Measurements from ENCODE around the gene FNDC10.
A peak's percentile ranks its signal among the peaks of the same experiment; 100 is the strongest.
"Not testable (repeated sequence)": the region's sequence is repeated elsewhere in the genome, so short reads cannot be mapped to it uniquely, and the experiment has no call there.

FNDC10 gene

DNA sequence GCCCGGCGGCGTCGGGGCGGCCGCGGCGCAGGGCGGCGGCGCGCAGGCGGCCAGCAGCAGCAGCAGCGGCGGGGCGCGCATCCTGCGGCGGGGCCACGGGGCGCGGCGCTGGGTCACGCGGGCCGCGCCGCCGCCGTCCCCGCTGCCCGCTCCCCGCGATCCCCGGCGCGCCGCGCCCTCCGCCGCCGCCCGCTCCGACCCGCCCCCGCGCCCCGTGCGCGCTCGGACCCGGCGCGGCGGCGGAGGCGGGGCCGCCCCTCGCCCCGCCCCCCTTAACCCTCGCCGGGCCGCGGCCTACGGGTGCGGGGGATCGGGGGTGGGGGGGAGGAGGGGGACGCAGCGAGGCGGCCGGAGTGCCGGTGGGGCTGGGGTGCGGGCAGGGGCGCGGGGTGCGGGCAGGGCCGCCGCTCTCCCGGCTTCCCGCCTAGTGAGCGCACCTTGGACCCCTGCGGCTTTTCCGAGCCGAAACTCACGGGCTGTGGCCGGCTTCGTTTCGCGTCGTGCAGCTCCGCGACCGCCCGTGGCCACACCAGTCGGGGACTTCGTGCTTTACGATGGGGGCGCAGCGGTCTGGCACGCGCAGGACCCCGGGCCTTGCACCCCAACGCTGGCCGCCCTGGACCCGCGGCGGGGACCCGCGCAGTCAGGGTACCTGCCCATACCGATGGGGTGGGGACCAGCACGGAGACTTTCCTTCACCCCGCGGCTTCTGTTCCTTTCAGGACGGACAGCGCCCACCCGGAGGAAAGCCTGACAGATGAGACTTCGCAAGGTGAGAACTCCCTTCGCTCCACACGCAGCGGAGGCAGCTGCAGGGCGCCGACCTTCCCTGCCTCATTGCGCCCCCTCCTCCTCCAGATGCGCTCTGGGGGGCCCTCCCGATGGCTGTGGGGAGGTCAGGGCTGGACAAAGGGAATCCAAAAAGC, at the start of gene FNDC10:
Gene FNDC10, minus strand, starts transcription at position 201 of the 926 bp plus-strand sequence. Its CDS starts 120 bp downstream, at position 81.
- no peak for DNase-seq

- not testable (repeated sequence) for DNase-seq
Observed at GRCh38 chr1:1648265-1648664, 48.3 kb upstream of the FNDC10 start.

- not testable (repeated sequence) for DNase-seq
Observed at GRCh38 chr1:1647567-1648241, 47.8 kb upstream of the FNDC10 start.

- DNase-seq, result not testable (repeated sequence)
Observed at GRCh38 chr1:1646326-1646725, 46.4 kb upstream of the FNDC10 start.

- not testable (repeated sequence) for DNase-seq
Observed at GRCh38 chr1:1640711-1641461, 41.0 kb upstream of the FNDC10 start.

DNA sequence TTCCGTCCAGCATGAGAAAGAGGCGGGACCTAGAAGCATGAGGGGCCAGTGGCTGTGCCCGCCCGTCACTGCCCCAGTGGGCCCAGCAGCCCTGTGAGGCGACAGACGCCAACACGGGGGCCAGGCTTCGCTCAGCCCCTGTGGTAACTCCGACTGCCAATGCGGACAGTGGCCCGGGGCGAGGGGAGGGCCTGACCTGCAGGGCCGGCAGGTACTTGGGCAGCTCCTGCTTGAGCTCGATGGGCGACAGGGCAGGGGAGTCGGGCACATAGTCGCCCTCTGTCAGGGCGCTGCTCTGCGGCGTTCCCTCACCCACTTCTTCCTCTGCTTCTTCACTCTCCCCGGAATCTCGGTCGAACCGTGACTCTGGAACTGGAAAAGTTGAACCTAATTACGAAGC, 40.1 kb upstream of the FNDC10 start:
- DNase-seq, result not testable (repeated sequence)

- not testable (repeated sequence) for DNase-seq
Observed at GRCh38 chr1:1639368-1639767, 39.4 kb upstream of the FNDC10 start.

DNA sequence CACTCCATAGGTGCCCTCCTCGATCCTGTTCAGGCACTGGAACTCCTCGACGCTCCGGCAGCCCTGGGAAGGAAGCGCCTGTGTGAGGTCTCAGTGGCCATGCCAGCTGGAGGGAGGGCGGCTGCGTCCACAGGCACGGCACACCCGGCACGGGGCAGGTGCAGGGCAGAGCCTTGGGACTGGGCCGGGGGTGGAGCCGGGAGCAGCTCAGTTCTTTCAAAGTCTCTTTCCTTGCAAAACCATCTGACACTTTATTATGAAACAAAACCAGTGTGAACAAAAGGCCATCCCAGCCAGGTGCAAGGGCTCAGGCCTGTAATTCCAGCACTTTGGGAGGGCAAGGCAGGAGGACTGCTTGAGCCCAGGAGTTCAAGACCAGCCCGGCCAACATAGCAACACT, 38.6 kb upstream of the FNDC10 start:
- DNase-seq, result not testable (repeated sequence)

DNA sequence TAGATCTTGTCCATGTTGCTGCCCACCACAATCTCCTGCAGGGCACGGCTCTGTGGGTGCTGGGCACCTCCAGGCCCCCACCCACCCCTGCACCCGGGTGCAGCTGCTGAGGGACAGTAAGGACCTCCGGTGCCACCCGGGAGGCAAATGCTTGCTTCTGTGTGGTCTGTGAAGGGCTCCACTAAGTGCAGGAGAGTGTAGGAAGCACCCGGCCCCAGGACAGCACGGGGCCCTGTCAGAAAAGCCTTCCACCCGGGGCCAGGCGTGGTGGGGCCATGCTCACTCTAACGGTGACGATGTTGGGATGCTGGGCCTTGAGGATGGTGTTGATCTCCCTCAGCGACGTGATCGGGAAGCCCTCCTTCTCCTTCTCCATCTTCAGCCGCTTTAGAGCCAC, 37.5 kb upstream of the FNDC10 start:
- not testable (repeated sequence) for DNase-seq

DNA sequence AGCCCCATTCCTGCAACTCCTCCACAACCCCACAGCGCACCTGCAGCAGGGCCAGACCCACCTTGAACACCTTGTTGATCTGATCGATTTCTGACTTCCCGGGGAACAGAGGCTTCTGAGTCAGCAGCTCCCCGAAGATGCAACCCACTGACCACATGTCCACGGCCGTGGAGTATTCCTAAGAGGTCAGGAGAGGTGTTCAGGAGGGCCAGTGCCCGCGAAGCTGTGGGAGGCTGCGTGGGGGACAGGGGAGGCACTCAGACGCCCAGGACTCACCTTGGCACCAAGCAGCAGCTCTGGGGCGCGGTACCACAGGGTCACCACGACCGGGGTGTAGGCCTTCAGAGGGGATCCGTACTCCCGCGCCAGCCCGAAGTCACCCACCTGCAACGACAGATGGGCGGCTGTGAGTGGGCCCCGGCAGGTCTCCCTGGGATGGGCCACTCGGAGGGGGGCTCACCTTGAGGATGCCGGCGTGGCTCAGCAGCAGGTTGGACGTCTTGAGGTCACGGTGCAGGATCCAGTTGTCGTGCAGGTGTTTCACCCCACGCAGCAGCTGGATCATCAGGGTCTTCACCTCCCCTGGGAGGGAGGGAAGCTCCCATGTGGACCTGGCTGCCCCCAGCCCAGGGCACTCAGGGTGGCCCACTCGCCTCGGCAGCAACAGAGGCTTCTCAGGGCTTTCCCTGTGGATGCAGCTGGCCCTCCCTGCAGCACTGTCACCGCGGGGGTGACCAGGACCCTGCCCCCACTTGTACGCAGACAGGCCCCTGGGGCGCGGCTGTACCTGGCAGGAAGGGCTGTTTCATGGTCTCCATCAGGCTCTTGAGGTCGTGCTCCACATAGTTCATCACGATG, 36.9 kb upstream of the FNDC10 start:
- not testable (repeated sequence) for DNase-seq

DNA sequence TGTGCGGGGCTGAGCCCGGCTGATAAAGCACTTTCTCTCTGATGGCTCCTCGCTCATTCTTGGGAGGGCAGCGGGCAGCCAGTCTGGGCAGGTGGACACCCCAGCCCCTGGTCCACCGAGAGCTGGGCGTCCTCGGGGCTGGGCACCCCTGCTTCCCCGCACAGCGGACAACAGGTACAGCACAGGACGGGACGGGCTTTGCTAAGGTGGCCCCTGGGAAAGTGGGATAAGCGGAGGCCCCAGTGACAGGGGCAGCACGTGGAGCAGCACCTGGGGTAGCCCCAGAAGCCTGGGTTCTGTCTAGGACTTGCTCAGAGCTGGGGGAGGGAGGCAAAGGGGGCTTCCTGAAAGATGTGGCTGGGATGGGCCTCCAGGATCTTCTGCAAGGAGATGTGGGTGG, 34.7 kb upstream of the FNDC10 start:
- DNase-seq, result not testable (repeated sequence)

GRCh38 chr1:1633409-1633808, 33.5 kb upstream of the FNDC10 start:
- DNase-seq, result not testable (repeated sequence)

GRCh38 chr1:1631782-1632420, 32.0 kb upstream of the FNDC10 start, which contains the start of gene MMP23B:
MMP23B (plus strand) TSS chr1:1632173; CDS start chr1:1632219, 46 bp downstream.
- DNase-seq, result no peak

GRCh38 chr1:1630965-1631781, 31.2 kb upstream of the FNDC10 start:
- peak; percentile 21 for DNase-seq

GRCh38 chr1:1630191-1630964, 30.4 kb upstream of the FNDC10 start:
- DNase-seq, result peak; percentile 88

DNA sequence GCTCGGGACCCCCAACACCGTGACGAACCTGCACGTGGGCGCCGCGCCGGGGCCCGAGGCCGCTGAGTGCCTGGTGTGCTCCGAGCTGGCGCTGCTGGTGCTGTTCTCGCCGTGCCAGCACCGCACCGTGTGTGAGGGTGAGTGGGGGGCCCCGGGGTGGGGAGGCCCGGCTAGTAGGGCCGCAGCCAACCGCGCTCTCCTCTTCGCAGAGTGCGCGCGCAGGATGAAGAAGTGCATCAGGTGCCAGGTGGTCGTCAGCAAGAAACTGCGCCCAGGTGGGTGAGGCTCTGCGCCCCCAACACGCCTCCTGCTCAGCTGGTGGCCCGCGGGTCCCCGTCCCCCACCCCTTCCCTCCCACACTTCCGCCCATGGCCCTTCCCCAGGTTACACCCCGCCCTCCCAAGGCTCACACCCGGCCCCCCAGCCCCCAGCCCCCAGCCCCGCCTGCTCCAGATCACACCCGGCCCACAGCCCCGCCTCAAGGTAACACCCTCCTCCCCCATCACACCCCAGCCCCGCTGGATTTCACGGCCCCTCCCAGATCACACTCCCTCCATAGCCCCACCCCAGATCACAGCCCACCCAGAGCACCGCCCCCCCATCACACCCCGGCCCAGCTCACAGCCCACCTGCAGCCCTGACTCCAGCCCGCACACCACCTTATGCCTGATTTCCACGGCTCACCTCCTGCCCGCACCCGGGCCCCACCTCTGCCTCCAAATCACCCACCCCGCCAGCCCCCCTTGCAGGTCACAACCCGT, 29.7 kb upstream of the FNDC10 start:
- no peak for DNase-seq

DNA sequence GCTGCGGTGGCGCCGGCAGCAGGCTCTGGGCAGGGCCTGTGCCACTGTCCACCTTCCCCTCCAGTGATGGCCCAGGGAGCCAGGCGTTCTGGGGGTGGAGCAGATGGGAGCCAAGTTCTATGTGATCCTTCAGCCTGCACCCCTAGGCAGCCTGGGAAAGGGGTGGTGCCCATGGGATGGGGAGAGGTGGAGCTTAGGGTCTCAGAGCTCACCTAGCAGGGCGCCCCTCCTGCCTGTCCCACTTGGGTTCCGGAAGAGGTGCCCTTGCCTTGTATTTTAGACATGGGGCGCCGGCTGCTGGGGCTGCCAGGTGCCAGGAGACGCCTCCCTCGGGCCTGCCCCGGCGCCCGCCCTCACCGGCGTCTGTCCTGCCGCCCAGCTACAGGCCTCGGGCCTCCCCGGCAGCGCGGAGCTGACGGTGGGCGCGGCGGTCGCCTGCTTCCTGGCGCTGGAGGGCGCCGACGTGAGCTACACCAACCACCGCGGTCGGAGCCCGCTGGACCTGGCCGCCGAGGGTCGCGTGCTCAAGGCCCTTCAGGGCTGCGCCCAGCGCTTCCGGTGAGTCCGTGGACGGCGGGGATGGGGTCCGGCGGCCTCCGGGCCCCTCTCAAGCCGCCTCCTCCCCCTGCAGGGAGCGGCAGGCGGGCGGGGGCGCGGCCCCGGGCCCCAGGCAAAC, 29.0 kb upstream of the FNDC10 start:
- DNase-seq, result no peak

Data from NCI-H2029 (cell line).